ENCODE results near the gene BRPF1.
A peak's percentile ranks its signal among the peaks of the same experiment; 100 is the strongest.

Gene BRPF1

GRCh38 chr3:9791790-9792404 lies 60.4 kb downstream of the BRPF1 start:
- peak overlapping the region; percentile 100 for H3K9ac ChIP-seq (ENCODE audit: low read depth, low read length)
- peak overlapping the region; percentile 100 for H3K27ac ChIP-seq (ENCODE audit: low read depth, low read length)
- H3K4me1 ChIP-seq (ENCODE audit: control insufficient read depth, insufficient read depth, low read length), result 0 out of 2 replicates have a peak, but pooled peaks cover 5% of the 10 kb centered on the region
- H3K36me3 ChIP-seq (ENCODE audit: control insufficient read depth, insufficient read depth, low read length), result peaks cover 35% of the 10 kb centered on the region
- no peaks in the 10 kb centered on the region for H3K9me3 ChIP-seq (ENCODE audit: control insufficient read depth, insufficient read depth, low read length)
- peak overlapping the region; percentile 81 for H3K4me3 ChIP-seq (ENCODE audit: low read depth, low read length)
- H3K27me3 ChIP-seq (ENCODE audit: control insufficient read depth, insufficient read depth, low read length), result no peaks in the 10 kb centered on the region

- H3K36me3 ChIP-seq (ENCODE audit: control insufficient read depth, insufficient read depth, low read length), result peaks cover 36% of the 10 kb centered on the region
- H3K27me3 ChIP-seq (ENCODE audit: control insufficient read depth, insufficient read depth, low read length), result no peaks in the 10 kb centered on the region
- peak within 1 kb of the TSS; percentile 100 for H3K9ac ChIP-seq (ENCODE audit: low read depth, low read length)
- 0 out of 2 replicates have a peak, but pooled peaks cover 5% of the 10 kb centered on the region for H3K4me1 ChIP-seq (ENCODE audit: control insufficient read depth, insufficient read depth, low read length)
- peak within 1 kb of the TSS; percentile 81 for H3K4me3 ChIP-seq (ENCODE audit: low read depth, low read length)
- H3K9me3 ChIP-seq (ENCODE audit: control insufficient read depth, insufficient read depth, low read length), result no peaks in the 10 kb centered on the region
- peak within 1 kb of the TSS; percentile 100 for H3K27ac ChIP-seq (ENCODE audit: low read depth, low read length)
Observed at GRCh38 chr3:9792405-9793160, 61.0 kb downstream of the BRPF1 start, which contains the start of the genes ARPC4 and TADA3. TSS of gene ARPC4 (plus strand) at chr3:9793082. CDS start at chr3:9793122, 40 bp downstream. TSS of gene TADA3 (minus strand) at chr3:9792473. CDS start at chr3:9791466, 1,007 bp downstream.

DNA sequence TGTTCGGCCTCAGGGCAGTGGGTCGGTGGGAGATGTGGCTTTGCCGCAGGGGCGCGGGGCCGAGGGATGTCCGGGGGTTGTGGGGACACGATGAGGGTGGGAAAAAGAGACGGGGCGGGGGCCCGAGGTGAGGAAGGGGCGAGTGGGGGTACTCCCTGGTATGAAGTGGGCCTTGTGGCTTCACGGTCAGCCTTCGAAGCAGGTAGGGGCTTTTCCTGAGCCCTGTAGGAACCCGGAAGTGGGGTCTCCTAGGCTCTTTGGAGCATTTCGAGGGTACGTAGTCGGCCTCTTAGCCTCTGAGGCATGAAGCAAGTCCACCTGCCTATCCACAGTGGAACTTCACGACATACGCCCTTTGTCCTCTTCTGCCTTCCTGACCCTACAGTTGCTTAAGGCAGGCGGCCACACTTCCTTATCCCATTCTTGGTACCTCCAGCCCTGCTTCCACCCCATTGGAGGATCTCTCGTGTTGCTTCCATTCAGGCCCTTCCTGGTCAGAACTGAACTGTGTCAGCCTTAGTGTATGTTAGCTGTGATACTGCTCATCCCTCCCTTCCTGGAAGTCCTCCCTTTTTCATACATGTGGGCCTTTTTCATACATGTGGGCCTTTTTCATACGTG lies 61.7 kb downstream of the BRPF1 start:
- H3K27ac ChIP-seq (ENCODE audit: low read depth, low read length), result peak overlapping the region; percentile 100
- peaks cover 43% of the 10 kb centered on the region for H3K36me3 ChIP-seq (ENCODE audit: control insufficient read depth, insufficient read depth, low read length)
- peak overlapping the region; percentile 81 for H3K4me3 ChIP-seq (ENCODE audit: low read depth, low read length)
- H3K4me1 ChIP-seq (ENCODE audit: control insufficient read depth, insufficient read depth, low read length), result 0 out of 2 replicates have a peak, but pooled peaks cover 5% of the 10 kb centered on the region
- H3K9ac ChIP-seq (ENCODE audit: low read depth, low read length), result peak overlapping the region; percentile 100
- H3K9me3 ChIP-seq (ENCODE audit: control insufficient read depth, insufficient read depth, low read length), result no peaks in the 10 kb centered on the region
- H3K27me3 ChIP-seq (ENCODE audit: control insufficient read depth, insufficient read depth, low read length), result no peaks in the 10 kb centered on the region

GRCh38 chr3:9794400-9794799 lies 62.9 kb downstream of the BRPF1 start:
- no peaks in the 10 kb centered on the region for H3K27me3 ChIP-seq (ENCODE audit: control insufficient read depth, insufficient read depth, low read length)
- no peak overlapping the region for H3K4me3 ChIP-seq (ENCODE audit: low read depth, low read length)
- H3K27ac ChIP-seq (ENCODE audit: low read depth, low read length), result no peak overlapping the region
- peaks cover 49% of the 10 kb centered on the region for H3K36me3 ChIP-seq (ENCODE audit: control insufficient read depth, insufficient read depth, low read length)
- H3K4me1 ChIP-seq (ENCODE audit: control insufficient read depth, insufficient read depth, low read length), result 0 out of 2 replicates have a peak, but pooled peaks cover 5% of the 10 kb centered on the region
- H3K9me3 ChIP-seq (ENCODE audit: control insufficient read depth, insufficient read depth, low read length), result no peaks in the 10 kb centered on the region
- H3K9ac ChIP-seq (ENCODE audit: low read depth, low read length), result no peak overlapping the region

DNA sequence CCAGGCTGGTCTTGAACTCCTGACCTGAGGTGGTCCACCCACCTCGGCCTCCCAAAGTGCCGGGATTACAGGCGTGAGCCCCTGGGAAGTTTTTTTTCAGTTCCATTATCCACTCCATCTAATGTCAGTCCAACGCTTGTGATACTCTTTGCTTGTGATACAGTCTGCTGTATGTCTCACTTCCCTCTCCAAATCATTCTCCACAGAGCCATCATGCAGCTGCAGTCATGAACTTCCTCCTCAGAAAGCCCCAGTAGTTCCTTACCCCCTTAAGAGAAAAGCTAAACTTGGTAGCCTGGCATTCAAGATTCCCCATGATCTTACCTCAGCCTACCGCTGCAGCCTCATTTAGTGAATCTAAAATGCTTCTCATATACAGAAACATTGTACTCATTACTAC lies 63.7 kb downstream of the BRPF1 start:
- no peak overlapping the region for H3K27ac ChIP-seq (ENCODE audit: low read depth, low read length)
- H3K4me1 ChIP-seq (ENCODE audit: control insufficient read depth, insufficient read depth, low read length), result 0 out of 2 replicates have a peak, but pooled peaks cover 5% of the 10 kb centered on the region
- H3K36me3 ChIP-seq (ENCODE audit: control insufficient read depth, insufficient read depth, low read length), result peaks cover 49% of the 10 kb centered on the region
- H3K27me3 ChIP-seq (ENCODE audit: control insufficient read depth, insufficient read depth, low read length), result no peaks in the 10 kb centered on the region
- H3K9ac ChIP-seq (ENCODE audit: low read depth, low read length), result no peak overlapping the region
- H3K9me3 ChIP-seq (ENCODE audit: control insufficient read depth, insufficient read depth, low read length), result no peaks in the 10 kb centered on the region
- no peak overlapping the region for H3K4me3 ChIP-seq (ENCODE audit: low read depth, low read length)

GRCh38 chr3:9797196-9797945 lies 65.8 kb downstream of the BRPF1 start:
- Histone ChIP-seq H3K27me3 (ENCODE audit: control insufficient read depth, insufficient read depth, low read length) (no peaks in the 10 kb centered on the region), H3K9me3 (ENCODE audit: control insufficient read depth, insufficient read depth, low read length) (no peaks in the 10 kb centered on the region), H3K9ac (ENCODE audit: low read depth, low read length) (no peak overlapping the region), H3K4me1 (ENCODE audit: control insufficient read depth, insufficient read depth, low read length) (no peaks in the 10 kb centered on the region), H3K4me3 (ENCODE audit: low read depth, low read length) (no peak overlapping the region), H3K27ac (ENCODE audit: low read depth, low read length) (no peak overlapping the region), H3K36me3 (ENCODE audit: control insufficient read depth, insufficient read depth, low read length) (peaks cover 55% of the 10 kb centered on the region)

Measured in HUES48 (cell line).